Thoracic aorta (tissue), 2 donors: ENCODE measurements around the gene FAT3. TPM values are rescaled to one million over a fixed set of nuclear protein-coding genes. Genes with fewer than 3 reads are reported as not detected.

ENCODE experiments used
- ATAC-seq: fragments of 150-250 bp; one replicate; pipeline ENCODE4 v1.8.0; 2017; ENCODE audit warnings: low read depth; ENCODE audit not compliant: insufficient number of reproducible peaks, low FRiP score
- DNase-seq: peaks from one replicate; pipeline ENCODE4 v3.0.0-alpha.2; 2020; ENCODE audit warnings: low spot score
- H3K27ac ChIP-seq, 2 donors: fragments of 200-600 bp; sonication (generic); 1 replicate in 1 of 2; 2 replicates in 1 of 2; pipeline ENCODE4 v1.5.1; 2016; ENCODE audit warnings: mild to moderate bottlenecking in 2 of 2, moderate library complexity in 2 of 2
- H3K27me3 ChIP-seq: fragments of 200-600 bp; sonication (generic); replicated peaks from 2 replicates; pipeline ENCODE4 v1.6.0; 2016; ENCODE audit warnings: mild to moderate bottlenecking; ENCODE audit not compliant: insufficient read depth
- H3K36me3 ChIP-seq: fragments of 200-600 bp; sonication (generic); one replicate; pipeline ENCODE4 v1.5.1; 2016
- H3K4me1 ChIP-seq, 2 donors: fragments of 200-600 bp; sonication (generic); 1 replicate in 1 of 2; 2 replicates in 1 of 2; pipeline versions ENCODE4 v1.5.1 to v1.6.0; 2016; ENCODE audit warnings: low read depth in 2 of 2, mild to moderate bottlenecking in 1 of 2; ENCODE audit not compliant: control insufficient read depth in 1 of 2
- H3K4me3 ChIP-seq: fragments of 200-600 bp; sonication (generic); 2 replicates; pipeline ENCODE4 v1.5.1; 2016; ENCODE audit warnings: mild to moderate bottlenecking
- H3K9me3 ChIP-seq: fragments of 200-600 bp; sonication (generic); 2 replicates; pipeline ENCODE4 v1.5.1; 2016
- total RNA-seq, 2 donors: library from RNA; depleted of rRNA; stranded (reverse); fragments of >200 nt; gene quantifications; one replicate each; pipeline versions ENCODE4 v1.1.0 to v1.2.3, GENCODE V29; 2016
- TF ChIP-seq, protein P1 (sequence below): fragments of 200-600 bp; sonication (generic); IDR thresholded peaks from one replicate; pipeline ENCODE4 v1.5.1; 2019; ENCODE audit warnings: antibody characterized with exemption

Gene FAT3
- total RNA-seq = 10 to 100 TPM; 16.0 to 20.8 TPM

DNA sequence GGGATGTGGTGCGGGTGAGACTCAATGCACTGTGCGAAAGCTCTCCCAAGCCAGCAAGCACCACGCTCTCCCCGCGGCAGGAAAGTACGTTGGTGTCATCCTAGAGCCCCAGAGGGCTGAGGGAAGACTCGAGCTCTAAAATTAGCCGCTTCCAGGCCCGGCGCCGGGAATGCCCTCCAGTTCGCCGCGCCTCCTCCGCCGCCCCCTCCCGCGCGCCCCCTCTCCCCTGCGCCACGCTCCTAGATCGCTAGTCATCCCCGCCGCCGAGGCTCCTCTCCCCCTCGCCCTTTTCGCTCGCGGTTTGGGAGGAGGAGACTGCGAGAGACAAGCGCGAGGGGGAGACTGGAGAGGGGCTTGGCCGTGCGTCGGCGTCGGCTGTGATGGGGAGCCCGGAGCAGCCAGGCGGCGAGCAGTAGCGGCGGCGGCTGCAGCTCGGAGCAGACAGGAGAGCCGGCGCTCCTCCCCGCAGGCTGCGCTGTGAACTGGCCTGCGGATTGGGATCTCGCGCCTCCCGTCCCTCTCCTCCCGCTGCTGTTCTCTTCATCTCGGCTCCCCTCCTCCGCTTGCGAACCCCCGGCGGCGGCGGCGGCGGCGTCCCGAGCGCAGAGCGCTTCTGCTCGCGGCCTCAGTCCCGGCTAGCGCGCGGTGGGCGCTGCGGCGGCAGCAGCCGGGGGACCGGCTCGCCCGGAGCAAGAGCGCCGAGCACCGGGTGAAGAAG is at the start of gene FAT3:
TSS of gene FAT3 (plus strand) at position 412 of the 718 bp plus-strand sequence. CDS start 127,295 bp downstream, outside the sequence.
- Histone ChIP-seq H3K36me3 (no peaks in the 10 kb centered on the region), H3K27ac (peak within 1 kb of the TSS; percentile 77 to 82), H3K4me1 (peaks cover 0 to 23% of the 10 kb centered on the region in 2 donors), H3K9me3 (no peaks in the 10 kb centered on the region), H3K27me3 (no peaks in the 10 kb centered on the region), H3K4me3 (peak within 1 kb of the TSS; percentile 85)
- ATAC-seq (no peak), DNase-seq (no peak)
- TF ChIP-seq, protein P1, sequence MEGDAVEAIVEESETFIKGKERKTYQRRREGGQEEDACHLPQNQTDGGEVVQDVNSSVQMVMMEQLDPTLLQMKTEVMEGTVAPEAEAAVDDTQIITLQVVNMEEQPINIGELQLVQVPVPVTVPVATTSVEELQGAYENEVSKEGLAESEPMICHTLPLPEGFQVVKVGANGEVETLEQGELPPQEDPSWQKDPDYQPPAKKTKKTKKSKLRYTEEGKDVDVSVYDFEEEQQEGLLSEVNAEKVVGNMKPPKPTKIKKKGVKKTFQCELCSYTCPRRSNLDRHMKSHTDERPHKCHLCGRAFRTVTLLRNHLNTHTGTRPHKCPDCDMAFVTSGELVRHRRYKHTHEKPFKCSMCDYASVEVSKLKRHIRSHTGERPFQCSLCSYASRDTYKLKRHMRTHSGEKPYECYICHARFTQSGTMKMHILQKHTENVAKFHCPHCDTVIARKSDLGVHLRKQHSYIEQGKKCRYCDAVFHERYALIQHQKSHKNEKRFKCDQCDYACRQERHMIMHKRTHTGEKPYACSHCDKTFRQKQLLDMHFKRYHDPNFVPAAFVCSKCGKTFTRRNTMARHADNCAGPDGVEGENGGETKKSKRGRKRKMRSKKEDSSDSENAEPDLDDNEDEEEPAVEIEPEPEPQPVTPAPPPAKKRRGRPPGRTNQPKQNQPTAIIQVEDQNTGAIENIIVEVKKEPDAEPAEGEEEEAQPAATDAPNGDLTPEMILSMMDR = no peak

DNA sequence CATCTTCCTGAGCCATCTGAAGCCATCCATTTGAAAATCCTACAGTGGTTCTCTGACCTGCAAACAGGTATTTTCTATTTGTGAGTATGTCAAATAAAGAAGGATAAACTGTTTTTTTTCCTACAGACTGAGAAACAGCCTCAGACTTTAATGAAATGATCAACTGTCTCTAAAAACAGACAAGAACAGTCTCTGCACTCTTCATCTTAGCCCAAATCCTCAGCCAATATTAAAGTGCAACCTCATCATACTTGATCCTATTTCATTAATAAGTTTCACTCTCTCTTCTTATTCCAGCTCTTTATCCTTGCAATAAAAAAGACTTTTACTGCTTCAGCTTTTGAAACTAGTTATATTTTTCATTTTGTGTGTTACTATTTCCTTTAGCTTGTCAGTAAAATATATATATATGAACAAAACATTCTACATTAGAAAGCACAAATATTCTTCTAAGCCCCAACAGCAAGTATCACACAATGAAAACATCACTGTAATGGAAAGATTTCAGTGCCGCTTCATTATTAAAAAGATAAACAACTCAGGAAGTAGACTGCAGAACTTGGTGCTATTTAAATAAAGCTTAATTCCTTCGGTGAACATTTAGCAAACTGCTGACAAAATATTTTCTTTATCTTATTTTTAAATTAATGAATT is 45.5 kb upstream of the FAT3 start:
- TF ChIP-seq, protein P1 = no peak
- no peaks in the 10 kb centered on the region for H3K27me3 ChIP-seq
- no peak for DNase-seq
- no peaks in the 10 kb centered on the region for H3K36me3 ChIP-seq
- H3K27ac ChIP-seq = no peak overlapping the region
- H3K9me3 ChIP-seq = no peaks in the 10 kb centered on the region
- no peak overlapping the region for H3K4me3 ChIP-seq
- H3K4me1 ChIP-seq = no peaks in the 10 kb centered on the region
- ATAC-seq = no peak

DNA sequence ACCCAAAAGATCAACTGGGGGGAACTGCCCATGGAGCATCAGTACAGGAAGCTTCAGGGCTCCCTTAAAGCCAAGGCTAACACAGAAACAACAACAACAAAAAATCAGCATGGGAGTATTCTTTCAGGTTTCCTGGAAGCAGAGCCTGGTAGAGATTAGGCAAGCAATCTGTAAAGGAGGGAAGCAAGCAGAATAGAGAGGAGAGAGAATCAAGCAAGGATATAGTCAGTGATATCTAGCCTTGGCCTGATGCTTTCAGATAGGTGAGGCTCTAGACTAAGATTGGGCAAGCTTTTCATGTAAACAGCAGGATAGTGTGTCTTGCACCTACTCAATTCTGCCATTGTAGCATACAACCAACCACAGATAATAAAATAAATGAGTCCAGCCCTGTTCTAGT is 44.4 kb upstream of the FAT3 start:
- TF ChIP-seq, protein P1 = no peak

DNA sequence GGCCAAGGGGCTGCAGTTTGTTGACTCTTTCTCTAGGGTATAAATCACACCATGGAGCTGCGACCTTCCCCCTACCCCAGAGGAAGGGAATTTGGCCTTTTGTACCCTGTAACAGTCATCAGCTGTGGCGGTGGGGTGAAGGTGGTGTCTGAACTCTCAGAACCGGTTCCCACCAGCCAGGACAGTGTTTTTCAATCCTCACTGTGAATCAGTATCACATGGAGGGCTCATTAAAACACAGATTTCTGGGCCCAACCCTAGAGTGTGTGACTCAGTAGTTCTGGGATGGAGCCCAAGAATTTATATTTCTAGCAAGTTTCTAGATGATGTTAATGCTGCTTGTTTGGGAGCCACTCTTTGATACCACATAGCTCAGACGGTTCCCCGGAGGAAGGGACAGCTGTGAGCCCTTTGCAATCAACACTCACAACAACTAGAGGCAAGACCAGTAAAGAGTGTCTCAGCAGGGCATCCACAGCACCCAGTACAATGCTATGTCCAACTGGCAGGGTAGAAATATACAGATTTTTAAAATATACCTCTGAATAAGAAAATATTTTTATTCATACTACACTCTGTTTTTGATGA is 43.9 kb upstream of the FAT3 start:
- H3K4me3 ChIP-seq = no peak overlapping the region
- no peak overlapping the region for H3K27ac ChIP-seq
- no peaks in the 10 kb centered on the region for H3K4me1 ChIP-seq
- ATAC-seq = no peak
- H3K27me3 ChIP-seq = no peaks in the 10 kb centered on the region
- H3K9me3 ChIP-seq = no peaks in the 10 kb centered on the region
- no peaks in the 10 kb centered on the region for H3K36me3 ChIP-seq
- no peak for DNase-seq
- TF ChIP-seq, protein P1 = no peak

More for the DNA sequence above, 44.4 kb upstream of the FAT3 start:
- Histone ChIP-seq H3K9me3 (no peaks in the 10 kb centered on the region), H3K4me1 (no peaks in the 10 kb centered on the region), H3K27ac (no peak overlapping the region), H3K36me3 (no peaks in the 10 kb centered on the region), H3K4me3 (no peak overlapping the region), H3K27me3 (no peaks in the 10 kb centered on the region)
- DNase-seq (no peak), ATAC-seq (no peak)

DNA sequence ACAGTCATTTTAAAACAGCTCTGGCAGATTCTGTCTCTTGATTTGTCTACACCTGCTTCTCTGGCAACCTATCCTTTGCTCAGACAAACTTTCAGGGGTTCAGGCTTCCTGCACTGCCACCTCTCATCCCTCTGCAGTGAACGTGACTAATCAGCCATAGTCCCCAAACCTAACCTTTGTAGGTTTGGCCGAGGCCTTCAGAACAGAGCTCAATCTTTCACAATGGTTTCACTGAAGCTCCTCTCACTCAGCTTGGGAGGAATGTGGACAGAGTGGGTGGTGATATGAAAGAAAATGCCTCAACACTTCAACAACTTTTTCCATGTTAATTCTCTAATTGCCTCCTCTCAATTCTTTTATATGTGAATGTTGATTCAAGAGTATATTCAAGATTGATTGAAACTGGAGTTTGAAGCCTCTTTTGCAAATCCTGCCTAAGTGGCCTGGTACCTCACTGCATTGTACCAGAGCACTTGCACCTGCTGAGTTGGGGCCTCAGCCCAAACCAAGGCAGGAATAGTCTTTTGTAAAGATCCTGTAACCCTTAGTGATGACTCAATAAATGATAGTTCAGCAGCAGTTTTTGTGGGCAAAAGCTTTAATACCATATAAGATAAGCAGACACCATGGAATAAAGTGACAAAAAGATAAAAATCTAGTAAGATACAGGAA is 33.9 kb upstream of the FAT3 start:
- ATAC-seq = no peak
- no peak overlapping the region for H3K4me3 ChIP-seq

More for the DNA sequence above, 33.9 kb upstream of the FAT3 start:
- Histone ChIP-seq H3K9me3 (no peaks in the 10 kb centered on the region), H3K27ac (no peak overlapping the region), H3K4me1 (no peaks in the 10 kb centered on the region), H3K27me3 (no peaks in the 10 kb centered on the region), H3K36me3 (no peaks in the 10 kb centered on the region)
- TF ChIP-seq, protein P1 = no peak
- DNase-seq = no peak
